Astrocyte (in vitro differentiated cells and primary cell): ENCODE data around the gene PTPN13. TPM values are rescaled to one million over a fixed set of nuclear protein-coding genes. Genes with fewer than 3 reads are reported as not detected.

ENCODE experiments used
- DNase-seq: peaks from one replicate; pipeline ENCODE4 v3.0.0-alpha.2; 2010; ENCODE audit warnings: low read depth
- FAIRE-seq: peaks from 2 replicates; lab custom pipeline; 2011; peaks lifted over from hg19 to GRCh38; lab: Jason Lieb, UNC
- H2AFZ ChIP-seq: 2 replicates; pipeline ENCODE4 v1.6.0; 2012; ENCODE audit warnings: low read depth, low read length, inconsistent platforms
- H3K27ac ChIP-seq: 2 replicates; pipeline ENCODE4 v1.5.1; 2011; ENCODE audit warnings: low read depth, low read length, inconsistent platforms
- H3K27me3 ChIP-seq: 2 replicates; pipeline ENCODE4 v1.6.0; 2011; ENCODE audit warnings: low read length, inconsistent platforms; ENCODE audit not compliant: insufficient read depth
- H3K36me3 ChIP-seq: 2 replicates; pipeline ENCODE4 v1.5.1; 2011; ENCODE audit warnings: low read length, inconsistent platforms; ENCODE audit not compliant: insufficient read depth
- H3K4me1 ChIP-seq: 2 replicates; pipeline ENCODE4 v1.5.1; 2011; ENCODE audit warnings: low read length, inconsistent platforms; ENCODE audit not compliant: insufficient read depth
- H3K4me2 ChIP-seq: 2 replicates; pipeline ENCODE4 v1.6.0; 2012; ENCODE audit warnings: low read length, inconsistent platforms
- H3K4me3 ChIP-seq: 2 replicates; pipeline ENCODE4 v1.5.1; 2011; ENCODE audit warnings: low read depth, mild to moderate bottlenecking, low read length, inconsistent platforms; ENCODE audit not compliant: insufficient read depth
- H3K79me2 ChIP-seq: 2 replicates; pipeline ENCODE4 v1.6.0; 2012; ENCODE audit warnings: mild to moderate bottlenecking, low read length, inconsistent platforms; ENCODE audit not compliant: insufficient read depth
- H3K9ac ChIP-seq: 2 replicates; pipeline ENCODE4 v1.6.0; 2012; ENCODE audit warnings: mild to moderate bottlenecking, low read length, inconsistent platforms
- H3K9me3 ChIP-seq: 2 replicates; pipeline ENCODE4 v1.5.1; 2012; ENCODE audit warnings: low read depth, mild to moderate bottlenecking, low read length, inconsistent platforms; ENCODE audit not compliant: insufficient read depth
- H4K20me1 ChIP-seq: 2 replicates; pipeline ENCODE4 v1.6.0; 2012; ENCODE audit warnings: low read length, inconsistent platforms; ENCODE audit not compliant: insufficient read depth
- H3K27ac Mint-ChIP-seq: one replicate; pipeline ENCODE4 v1.8.0; 2021; ENCODE audit warnings: mild to moderate bottlenecking, mixed read lengths; ENCODE audit not compliant: unreplicated experiment
- H3K27me3 Mint-ChIP-seq: one replicate; pipeline ENCODE4 v1.8.0; 2021; ENCODE audit warnings: low read depth, mixed read lengths; ENCODE audit not compliant: unreplicated experiment
- H3K36me3 Mint-ChIP-seq: one replicate; pipeline ENCODE4 v1.8.0; 2021; ENCODE audit warnings: low read depth, mixed read lengths; ENCODE audit not compliant: unreplicated experiment
- H3K4me1 Mint-ChIP-seq: one replicate; pipeline ENCODE4 v1.8.0; 2021; ENCODE audit warnings: low read depth, mixed read lengths; ENCODE audit not compliant: unreplicated experiment
- H3K4me3 Mint-ChIP-seq: one replicate; pipeline ENCODE4 v1.8.0; 2021; ENCODE audit warnings: mild to moderate bottlenecking, moderate library complexity, mixed read lengths; ENCODE audit not compliant: unreplicated experiment
- H3K9me3 Mint-ChIP-seq: one replicate; pipeline ENCODE4 v1.8.0; 2021; ENCODE audit warnings: mild to moderate bottlenecking, mixed read lengths; ENCODE audit not compliant: unreplicated experiment
- EZH2 ChIP-seq: IDR thresholded peaks from 2 replicates; pipeline ENCODE4 v1.6.1; 2012; ENCODE audit warnings: mild to moderate bottlenecking, low read length, inconsistent platforms; ENCODE audit not compliant: insufficient read depth
- total RNA-seq: library from RNA; stranded (reverse); gene quantifications from 2 replicates; pipeline ENCODE4 v1.2.1, GENCODE V29; 2021
- TF ChIP-seq, protein P1 (sequence below): IDR thresholded peaks from 2 replicates; pipeline ENCODE4 v1.5.1; 2011; ENCODE audit warnings: low read depth, mild to moderate bottlenecking, inconsistent platforms, low read length, moderate library complexity; ENCODE audit not compliant: insufficient read depth

Gene PTPN13
- total RNA-seq, 1 donor from 2014 or later: 46.2 TPM

DNA sequence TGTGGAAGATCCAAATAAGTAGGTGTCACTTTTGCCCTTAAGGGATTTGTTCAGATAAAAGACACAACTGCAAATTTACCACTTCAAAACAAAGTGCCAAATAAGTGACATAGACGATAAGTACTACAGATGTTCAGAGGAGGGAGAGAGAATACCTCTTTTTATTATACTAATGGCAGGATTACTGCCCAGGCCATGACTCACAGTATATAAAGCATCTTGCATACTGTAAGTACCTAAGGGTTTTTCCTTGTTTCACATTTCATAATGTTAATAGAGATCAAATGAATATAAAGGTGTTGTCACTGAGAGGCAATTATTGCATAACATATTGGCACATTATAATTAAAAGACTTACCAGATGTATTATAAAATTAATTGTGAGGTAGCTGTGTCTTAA, 46.4 kb downstream of the PTPN13 start:
- H2AFZ ChIP-seq: no peak overlapping the region
- H3K27me3 Mint-ChIP-seq: no peaks in the 10 kb centered on the region
- no peak overlapping the region for H3K4me2 ChIP-seq
- H3K9ac ChIP-seq: no peak overlapping the region
- FAIRE-seq: no peak
- peak; percentile 16 for DNase-seq
- no peaks in the 10 kb centered on the region for H3K4me1 Mint-ChIP-seq
- H3K9me3 ChIP-seq: no peaks in the 10 kb centered on the region
- TF ChIP-seq, protein P1, sequence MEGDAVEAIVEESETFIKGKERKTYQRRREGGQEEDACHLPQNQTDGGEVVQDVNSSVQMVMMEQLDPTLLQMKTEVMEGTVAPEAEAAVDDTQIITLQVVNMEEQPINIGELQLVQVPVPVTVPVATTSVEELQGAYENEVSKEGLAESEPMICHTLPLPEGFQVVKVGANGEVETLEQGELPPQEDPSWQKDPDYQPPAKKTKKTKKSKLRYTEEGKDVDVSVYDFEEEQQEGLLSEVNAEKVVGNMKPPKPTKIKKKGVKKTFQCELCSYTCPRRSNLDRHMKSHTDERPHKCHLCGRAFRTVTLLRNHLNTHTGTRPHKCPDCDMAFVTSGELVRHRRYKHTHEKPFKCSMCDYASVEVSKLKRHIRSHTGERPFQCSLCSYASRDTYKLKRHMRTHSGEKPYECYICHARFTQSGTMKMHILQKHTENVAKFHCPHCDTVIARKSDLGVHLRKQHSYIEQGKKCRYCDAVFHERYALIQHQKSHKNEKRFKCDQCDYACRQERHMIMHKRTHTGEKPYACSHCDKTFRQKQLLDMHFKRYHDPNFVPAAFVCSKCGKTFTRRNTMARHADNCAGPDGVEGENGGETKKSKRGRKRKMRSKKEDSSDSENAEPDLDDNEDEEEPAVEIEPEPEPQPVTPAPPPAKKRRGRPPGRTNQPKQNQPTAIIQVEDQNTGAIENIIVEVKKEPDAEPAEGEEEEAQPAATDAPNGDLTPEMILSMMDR: no peak
- TF ChIP-seq EZH2: no peak
- H3K4me1 ChIP-seq: no peaks in the 10 kb centered on the region
- H3K27me3 ChIP-seq: no peaks in the 10 kb centered on the region
- peaks cover 18% of the 10 kb centered on the region for H3K36me3 Mint-ChIP-seq
- no peak overlapping the region for H3K4me3 Mint-ChIP-seq
- no peak overlapping the region for H3K27ac ChIP-seq
- H3K27ac Mint-ChIP-seq: no peak overlapping the region
- H3K79me2 ChIP-seq: no peaks in the 10 kb centered on the region
- no peaks in the 10 kb centered on the region for H4K20me1 ChIP-seq
- H3K9me3 Mint-ChIP-seq: peaks cover 6% of the 10 kb centered on the region
- no peaks in the 10 kb centered on the region for H3K36me3 ChIP-seq
- no peak overlapping the region for H3K4me3 ChIP-seq

- no peak overlapping the region for H3K4me3 Mint-ChIP-seq
- H3K4me3 ChIP-seq: no peak overlapping the region
- H3K9me3 ChIP-seq: no peaks in the 10 kb centered on the region
- no peak overlapping the region for H3K27ac Mint-ChIP-seq
- no peak overlapping the region for H3K9ac ChIP-seq
- H3K36me3 Mint-ChIP-seq: peaks cover 9% of the 10 kb centered on the region
- H3K36me3 ChIP-seq: no peaks in the 10 kb centered on the region
- no peak overlapping the region for H3K27ac ChIP-seq
- DNase-seq: no peak
- TF ChIP-seq, protein P1: no peak
- no peak for TF ChIP-seq EZH2
- FAIRE-seq: no peak
- H3K4me1 Mint-ChIP-seq: no peaks in the 10 kb centered on the region
- H3K27me3 ChIP-seq: no peaks in the 10 kb centered on the region
- no peaks in the 10 kb centered on the region for H3K4me1 ChIP-seq
- no peak overlapping the region for H2AFZ ChIP-seq
- no peaks in the 10 kb centered on the region for H3K27me3 Mint-ChIP-seq
- H3K79me2 ChIP-seq: no peaks in the 10 kb centered on the region
- peaks cover 4% of the 10 kb centered on the region for H3K9me3 Mint-ChIP-seq
- H4K20me1 ChIP-seq: no peaks in the 10 kb centered on the region
- H3K4me2 ChIP-seq: no peak overlapping the region
These were observed 47.5 kb downstream of the PTPN13 start for GRCh38 chr4:86641516-86642090.

- Histone ChIP-seq H3K4me1 (no peaks in the 10 kb centered on the region), H3K36me3 (no peaks in the 10 kb centered on the region), H3K4me3 (no peak overlapping the region), H3K79me2 (no peaks in the 10 kb centered on the region), H4K20me1 (no peaks in the 10 kb centered on the region), H3K27ac (no peak overlapping the region), H3K27me3 (no peaks in the 10 kb centered on the region), H3K9ac (no peak overlapping the region), H3K9me3 (no peaks in the 10 kb centered on the region), H3K4me2 (no peak overlapping the region), H2AFZ (no peak overlapping the region)
- Mint-ChIP-seq H3K36me3 (peaks cover 2% of the 10 kb centered on the region), H3K9me3 (peaks cover 10% of the 10 kb centered on the region), H3K27me3 (no peaks in the 10 kb centered on the region), H3K27ac (no peak overlapping the region), H3K4me3 (no peak overlapping the region), H3K4me1 (no peaks in the 10 kb centered on the region)
- TF ChIP-seq, protein P1: no peak
- no peak for TF ChIP-seq EZH2
- no peak for FAIRE-seq
- no peak for DNase-seq
These were observed 50.8 kb downstream of the PTPN13 start for GRCh38 chr4:86644892-86645291.
